GM12878 (cell line): ENCODE measurements around the gene SNX32. TPM values are rescaled to one million over a fixed set of nuclear protein-coding genes. Genes with fewer than 3 reads are reported as not detected.

Source experiments
- ATAC-seq: fragments of 200-7000 bp; cut with Tn5 transposase; 3 replicates; pipeline ENCODE4 v1.9.1; 2020; ENCODE audit warnings: mild to moderate bottlenecking, moderate library complexity
- BruUV-seq: library from RNA; stranded (reverse); fragments of 400-500 nt; replicated peaks from 2 replicates; lab custom pipeline; 2021; lab: Mats Ljungman, UMichigan
- CTCF ChIA-PET: fragments of 300-600 bp; sonication (Branson Sonifier 250); formaldehyde crosslinking; extraction: SDS; loops from one replicate; lab custom pipeline; 2021; ENCODE audit warnings: inconsistent platforms; lab: Yijun Ruan, JAX
- POLR2A ChIA-PET: fragments of 350-600 bp; formaldehyde crosslinking; extraction: SDS; loops from one replicate; lab custom pipeline; 2021; ENCODE audit warnings: inconsistent platforms; lab: Charles Lee
- RAD21 ChIA-PET: fragments of 300-600 bp; sonication (Branson Sonifier 250); formaldehyde crosslinking; loops from one replicate; lab custom pipeline; 2023; ENCODE audit warnings: antibody characterized with exemption; ENCODE audit not compliant: unreplicated experiment; lab: Charles Lee
- SMC1A ChIA-PET: fragments of 300-600 bp; sonication (Branson Sonifier 250); formaldehyde crosslinking; loops from one replicate; lab custom pipeline; 2023; ENCODE audit not compliant: unreplicated experiment, uncharacterized antibody; lab: Charles Lee
- DNase-seq: peaks from one replicate; pipeline ENCODE4 v3.0.0-alpha.2; 2011; ENCODE audit warnings: low read depth, low spot score
- FAIRE-seq: peaks from 3 replicates; lab custom pipeline; 2011; peaks lifted over from hg19 to GRCh38; lab: Jason Lieb, UNC
- H2AFZ ChIP-seq: 2 replicates; pipeline ENCODE4 v1.6.0; 2011; ENCODE audit warnings: low read depth, low read length, control low read depth; ENCODE audit not compliant: control insufficient read depth
- H3K27ac ChIP-seq: 2 replicates; pipeline ENCODE4 v1.5.1; 2011; ENCODE audit warnings: control low read depth; ENCODE audit not compliant: control insufficient read depth, insufficient read depth
- H3K27me3 ChIP-seq, 2 experiments: replicated peaks in 1 of 2; 2 replicates each; pipeline versions ENCODE4 v1.6.0 to v1.6.1; 2011; ENCODE audit warnings: low read length in 1 of 2; ENCODE audit not compliant: control insufficient read depth in 2 of 2, insufficient read depth in 2 of 2
- H3K36me3 ChIP-seq, 2 experiments: 2 replicates each; pipeline ENCODE4 v1.5.1; 2011; ENCODE audit warnings: low read length in 1 of 2; ENCODE audit not compliant: control insufficient read depth in 2 of 2, insufficient read depth in 2 of 2
- H3K4me1 ChIP-seq: 2 replicates; pipeline ENCODE4 v1.6.1; 2011; ENCODE audit warnings: mild to moderate bottlenecking, low read length, moderate library complexity, mixed read lengths; ENCODE audit not compliant: control insufficient read depth, insufficient read depth
- H3K4me2 ChIP-seq: 2 replicates; pipeline ENCODE4 v1.6.0; 2011; ENCODE audit warnings: control low read depth; ENCODE audit not compliant: control insufficient read depth, insufficient read depth
- H3K4me3 ChIP-seq: fragments of 200-600 bp; sonication (generic); 2 replicates; pipeline ENCODE4 v1.5.1; 2016
- H3K79me2 ChIP-seq: 2 replicates; pipeline ENCODE4 v1.6.0; 2011; ENCODE audit warnings: low read length; ENCODE audit not compliant: control insufficient read depth, insufficient read depth
- H3K9ac ChIP-seq: 2 replicates; pipeline ENCODE4 v1.8.0; 2011; ENCODE audit warnings: low read length, control low read depth, mixed read lengths; ENCODE audit not compliant: control insufficient read depth, insufficient read depth
- H3K9me3 ChIP-seq: replicated peaks from 3 replicates; pipeline ENCODE4 v1.5.1; 2011; ENCODE audit warnings: mild to moderate bottlenecking, low read length; ENCODE audit not compliant: control insufficient read depth, insufficient read depth
- H4K20me1 ChIP-seq: 2 replicates; pipeline ENCODE4 v1.6.0; 2011; ENCODE audit not compliant: control insufficient read depth, insufficient read depth
- BHLHE40 ChIP-seq, 2 experiments: fragments of 450-650 bp in 1 of 2; IDR thresholded peaks; 2 replicates each; pipeline ENCODE4 v1.6.1; 2011 to 2017; ENCODE audit warnings: low read depth in 2 of 2, borderline replicate concordance in 1 of 2, improper control_type of control experiment in 1 of 2, low read length in 1 of 2, mild to moderate bottlenecking in 1 of 2
- CREM ChIP-seq: IDR thresholded peaks from 2 replicates; pipeline ENCODE4 v1.6.1; 2014; ENCODE audit warnings: antibody characterized with exemption, low read depth
- DPF2 ChIP-seq: fragments of 450-650 bp; IDR thresholded peaks from 2 replicates; pipeline ENCODE4 v1.6.1; 2017; ENCODE audit warnings: mild to moderate bottlenecking
- EED ChIP-seq: sonication (generic); IDR thresholded peaks from 2 replicates; pipeline ENCODE4 v1.6.1; 2016; ENCODE audit warnings: antibody characterized with exemption, low read depth
- IKZF1 ChIP-seq: fragments of 450-650 bp; conservative IDR thresholded peaks from 2 replicates; pipeline ENCODE4 v1.6.1; 2017; ENCODE audit warnings: antibody characterized with exemption, mild to moderate bottlenecking
- IKZF2 ChIP-seq, 2 experiments: fragments of 450-650 bp; IDR thresholded peaks; 2 replicates each; pipeline ENCODE4 v1.6.1; 2017; ENCODE audit warnings: mild to moderate bottlenecking in 2 of 2, moderate library complexity in 2 of 2
- IRF4 ChIP-seq: IDR thresholded peaks from 2 replicates; pipeline ENCODE4 v1.6.1; 2011; ENCODE audit warnings: low read depth, low read length
- MTA2 ChIP-seq: fragments of 450-650 bp; IDR thresholded peaks from 2 replicates; pipeline ENCODE4 v1.6.1; 2016; ENCODE audit warnings: low read depth, mild to moderate bottlenecking, moderate library complexity
- NRF1 ChIP-seq: conservative IDR thresholded peaks from 2 replicates; pipeline ENCODE4 v1.6.1; 2011; ENCODE audit warnings: mild to moderate bottlenecking, low read depth, low read length, improper control_type of control experiment
- PAX5 ChIP-seq: IDR thresholded peaks from 2 replicates; pipeline ENCODE4 v1.6.1; 2011; ENCODE audit warnings: low read depth, low read length, borderline replicate concordance
- POLR2A ChIP-seq: IDR thresholded peaks from 2 replicates; pipeline ENCODE4 v1.6.1; 2011; ENCODE audit warnings: low read depth, mild to moderate bottlenecking, low read length
- RAD21 ChIP-seq: IDR thresholded peaks from 2 replicates; pipeline ENCODE4 v1.6.1; 2011; ENCODE audit warnings: mild to moderate bottlenecking, low read depth, low read length, moderate library complexity; ENCODE audit not compliant: insufficient read depth
- RFX5 ChIP-seq: IDR thresholded peaks from 2 replicates; pipeline ENCODE4 v1.6.1; 2011; ENCODE audit warnings: low read depth, low read length, improper control_type of control experiment
- SMC3 ChIP-seq: IDR thresholded peaks from 2 replicates; pipeline ENCODE4 v1.6.1; 2011; ENCODE audit warnings: low read length, improper control_type of control experiment, borderline replicate concordance
- YY1 ChIP-seq: IDR thresholded peaks from 2 replicates; pipeline ENCODE4 v1.6.1; 2011; ENCODE audit warnings: low read depth, mild to moderate bottlenecking, low read length
- ZBTB4 ChIP-seq: fragments of 450-650 bp; formaldehyde crosslinking; IDR thresholded peaks from 2 replicates; pipeline ENCODE4 v1.4.0; 2022; ENCODE audit warnings: mild to moderate bottlenecking, moderate library complexity
- ZNF24 ChIP-seq: fragments of 450-650 bp; IDR thresholded peaks from 2 replicates; pipeline ENCODE4 v1.6.1; 2017; ENCODE audit warnings: antibody characterized with exemption, mild to moderate bottlenecking
- WGBS: methylation state at CpG from one replicate; pipeline ENCODE4 v1.1.6; 2016; ENCODE audit warnings: low lambda C conversion rate; ENCODE audit not compliant: insufficient replicate concordance, insufficient coverage; ENCODE audit errors: missing lambda C conversion rate; 5-methylcytosine and 5-hydroxymethylcytosine counted together
- in situ Hi-C: fragments of 300-500 bp; cut with MboI; formaldehyde crosslinking; loops from 9 replicates; pipeline ENCODE4 v1.14.3; 2018; ENCODE audit warnings: mixed read lengths
- intact Hi-C: fragments of 100-400 bp; cut with micrococcal nuclease; formaldehyde crosslinking; loops from one replicate; pipeline ENCODE4 v1.14.2; 2022; ENCODE audit not compliant: unreplicated experiment
- polyA plus RNA-seq, 11 experiments: library from polyadenylated mRNA; depleted of rRNA in 4 of 11; unstranded in 6 of 11; stranded (reverse) in 5 of 11; fragments of >200 nt; fragmentation: Nextera tagmentation in 4 of 11; fragmentation: Illumina TruSeq in 1 of 11; extraction: Ambion mirVana in 4 of 11; extraction: Trizol in 1 of 11; gene quantifications; 1 replicate in 1 of 11; 2 replicates in 10 of 11; pipeline versions ENCODE4 v1.2.1 to v1.2.3, GENCODE V29; 2011 to 2016; ENCODE audit warnings: inconsistent platforms in 2 of 11, missing spikeins in 2 of 11, low read depth in 1 of 11
- total RNA-seq, 4 experiments: library from RNA; depleted of rRNA in 3 of 4; stranded (reverse); fragments of >200 nt in 3 of 4; fragmentation: Illumina TruSeq in 1 of 4; extraction: Trizol in 1 of 4; gene quantifications; 2 replicates each; pipeline versions ENCODE4 v1.2.1 to v1.2.3, GENCODE V29; 2013 to 2021
- TF ChIP-seq, protein P1 (sequence below): fragments of 450-650 bp; IDR thresholded peaks from 2 replicates; pipeline ENCODE4 v1.6.1; 2017; ENCODE audit warnings: borderline replicate concordance

Gene SNX32
- total and polyA plus RNA-seq, 10 of the 15 experiments (the other 5 are each of a cell fraction or from before 2014, with no cell fraction given): 0.04 to 1.5 (median 0.11) TPM; not detected in 1

- Histone ChIP-seq H3K4me1 (peaks cover 29% of the 10 kb centered on the region), H4K20me1 (no peaks in the 10 kb centered on the region), H3K9me3 (no peaks in the 10 kb centered on the region), H3K4me2 (peak overlapping the region; percentile 99), H3K4me3 (peak overlapping the region; percentile 98), H3K27me3 (no peaks in the 10 kb centered on the region), H3K27ac (peak overlapping the region; percentile 90), H3K36me3 (peaks cover 0 to under 1% of the 10 kb centered on the region in 2 experiments; a peak in 1 of 4 replicates), H2AFZ (no peak overlapping the region), H3K9ac (peak overlapping the region; percentile 94), H3K79me2 (peaks cover 54% of the 10 kb centered on the region)
- SMC1A ChIA-PET: interaction anchor here (1.3 to 6.7 kb wide), 9 partner anchors 9 to 276 kb away, joined by 3 to 52 read pairs (median 19); partner anchors contain the start of genes CFL1, FOSL1, MUS81 and PCNX3
- DNase-seq: no peak
- POLR2A ChIA-PET: interaction anchor here (0.6 to 7.4 kb wide), 26 partner anchors 6 to 278 kb away, joined by 3 to 155 read pairs (median 4); partner anchors contain the start of genes BANF1, CFL1, EIF1AD and FOSL1
- RAD21 ChIA-PET: interaction anchor here (1.4 to 8.0 kb wide), 13 partner anchors 10 to 180 kb away, joined by 4 to 76 read pairs (median 9); partner anchors contain the start of genes CFL1, FOSL1, KAT5 and MUS81
- no peak for FAIRE-seq
- ATAC-seq: peak; percentile 12
- intact Hi-C loops: loop anchor here (5.0 to 10.0 kb wide), 2 partner anchors 36 to 243 kb away; no protein-coding TSS in a partner anchor
- TSS peak; percentile 82 for BruUV-seq
- in situ Hi-C loops: no loop called here
- CTCF ChIA-PET: interaction anchor here (0.6 to 11.0 kb wide), 24 partner anchors 8 to 244 kb away, joined by 3 to 167 read pairs (median 4); partner anchors contain the start of genes BANF1, CFL1, EIF1AD and FOSL1
- WGBS: 2% methylated on average over 56 of the region's 57 CpGs
- peak; percentile 19; the same call in 1 of the 2 replicates for TF ChIP-seq RAD21
- TF ChIP-seq MTA2: 0 out of 2 replicates have a peak, but pooled peaks have one; percentile 27
- no peak for TF ChIP-seq ZBTB4 (CRISPR knock-in tag)
- TF ChIP-seq IKZF1: peak; percentile 64
- 0 out of 2 replicates have a peak, but pooled peaks have one; percentile 14 for TF ChIP-seq SMC3
- TF ChIP-seq RFX5: no peak
- 0 out of 2 replicates have a peak, but pooled peaks have one; percentile 15 for TF ChIP-seq IRF4
- TF ChIP-seq DPF2: 0 out of 2 replicates have a peak, but pooled peaks have one; percentile 37
- TF ChIP-seq ZNF24: peak; percentile 59
- peak; percentile 34 to 52; a peak in 1 of 4 replicates for TF ChIP-seq IKZF2 (IDR thresholded peaks at IDR 0.05)
- TF ChIP-seq PAX5: peak; percentile 31; the same call in 1 of the 2 replicates
- TF ChIP-seq POLR2A: peak; percentile 40; the same call in 1 of the 2 replicates
- peak; percentile 66 for TF ChIP-seq EED
- no peak for TF ChIP-seq NRF1
- TF ChIP-seq CREM: 0 out of 2 replicates have a peak, but pooled peaks have one; percentile 10
- TF ChIP-seq, protein P1, sequence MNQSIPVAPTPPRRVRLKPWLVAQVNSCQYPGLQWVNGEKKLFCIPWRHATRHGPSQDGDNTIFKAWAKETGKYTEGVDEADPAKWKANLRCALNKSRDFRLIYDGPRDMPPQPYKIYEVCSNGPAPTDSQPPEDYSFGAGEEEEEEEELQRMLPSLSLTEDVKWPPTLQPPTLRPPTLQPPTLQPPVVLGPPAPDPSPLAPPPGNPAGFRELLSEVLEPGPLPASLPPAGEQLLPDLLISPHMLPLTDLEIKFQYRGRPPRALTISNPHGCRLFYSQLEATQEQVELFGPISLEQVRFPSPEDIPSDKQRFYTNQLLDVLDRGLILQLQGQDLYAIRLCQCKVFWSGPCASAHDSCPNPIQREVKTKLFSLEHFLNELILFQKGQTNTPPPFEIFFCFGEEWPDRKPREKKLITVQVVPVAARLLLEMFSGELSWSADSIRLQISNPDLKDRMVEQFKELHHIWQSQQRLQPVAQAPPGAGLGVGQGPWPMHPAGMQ: no peak
- TF ChIP-seq YY1: 0 out of 2 replicates have a peak, but pooled peaks have one; percentile 39
- peak; percentile 37 to 47; a peak in 1 of 4 replicates for TF ChIP-seq BHLHE40 (IDR thresholded peaks at IDR 0.05; ENCODE audit: borderline replicate concordance in 1 of 2, low read depth in 2 of 2, low read length in 1 of 2)
These were observed 57.7 kb downstream of the SNX32 start for GRCh38 chr11:65891219-65892136.
